GM12878 (cell line): ENCODE data around the gene TGFBR3.

Source experiments
- CTCF ChIP-seq, 3 experiments: IDR thresholded peaks in 2 of 3; conservative IDR thresholded peaks in 1 of 3; 2 replicates each; pipeline ENCODE4 v1.5.1; 2011; ENCODE audit warnings: low read depth in 3 of 3, low read length in 3 of 3, mild to moderate bottlenecking in 3 of 3, control low read depth in 2 of 3, moderate library complexity in 2 of 3, inconsistent platforms in 1 of 3, mixed read lengths in 1 of 3; ENCODE audit not compliant: control insufficient read depth in 2 of 3, insufficient read depth in 1 of 3; ENCODE audit errors: extremely low read depth in 1 of 3
- NFIC ChIP-seq: IDR thresholded peaks from 2 replicates; pipeline ENCODE4 v1.6.1; 2012; ENCODE audit warnings: low read depth, mild to moderate bottlenecking, inconsistent platforms, low read length, moderate library complexity
- PAX8 ChIP-seq: fragments of 450-650 bp; IDR thresholded peaks from 2 replicates; pipeline ENCODE4 v1.6.1; 2017; ENCODE audit warnings: mild to moderate bottlenecking, moderate library complexity
- POLR2A ChIP-seq: IDR thresholded peaks from 2 replicates; pipeline ENCODE4 v1.6.1; 2011; ENCODE audit warnings: low read depth, mild to moderate bottlenecking, low read length
- YY1 ChIP-seq: IDR thresholded peaks from 2 replicates; pipeline ENCODE4 v1.6.1; 2011; ENCODE audit warnings: low read depth, mild to moderate bottlenecking, low read length
- ZNF592 ChIP-seq: fragments of 450-650 bp; IDR thresholded peaks from 2 replicates; pipeline ENCODE4 v1.6.1; 2017; ENCODE audit warnings: mild to moderate bottlenecking, moderate library complexity

- TF ChIP-seq YY1 (no peak), POLR2A (no peak), CTCF (IDR thresholded peaks at IDR 0.05 in 2 of 3, conservative IDR thresholded peaks at IDR 0.05 in 1 of 3; ENCODE audit: control insufficient read depth in 2 of 3, extremely low read depth in 1 of 3, insufficient read depth in 1 of 3, low read depth in 3 of 3, low read length in 3 of 3) (no peak), NFIC (no peak), ZNF592 (no peak), PAX8 (no peak)
Observed at GRCh38 chr1:91711504-91712247, 174.3 kb downstream of the TGFBR3 start.
